IPS-20b (cell line): ENCODE data around the gene WDR74.

Source experiments
- H3K27ac ChIP-seq: one replicate; pipeline ENCODE4 v1.5.1; 2013; ENCODE audit warnings: low read length
- H3K27me3 ChIP-seq: 2 replicates; pipeline ENCODE4 v1.6.1; 2013; ENCODE audit warnings: mild to moderate bottlenecking, low read length, inconsistent platforms; ENCODE audit not compliant: insufficient read depth
- H3K36me3 ChIP-seq: 2 replicates; pipeline ENCODE4 v1.6.1; 2013; ENCODE audit warnings: low read depth, mild to moderate bottlenecking, inconsistent platforms, low read length, moderate library complexity; ENCODE audit not compliant: insufficient read depth
- H3K4me1 ChIP-seq: 2 replicates; pipeline ENCODE4 v1.6.1; 2013; ENCODE audit warnings: mild to moderate bottlenecking, control low read depth, inconsistent platforms, low read length, moderate library complexity; ENCODE audit not compliant: insufficient read depth
- H3K4me3 ChIP-seq: 2 replicates; pipeline ENCODE4 v1.5.1; 2013; ENCODE audit warnings: mild to moderate bottlenecking, low read length, inconsistent platforms
- H3K9ac ChIP-seq: 2 replicates; pipeline ENCODE4 v1.6.1; 2013; ENCODE audit warnings: low read depth, mild to moderate bottlenecking, inconsistent platforms, low read length, moderate library complexity
- H3K9me3 ChIP-seq: 2 replicates; pipeline ENCODE4 v1.6.1; 2013; ENCODE audit warnings: mild to moderate bottlenecking, low read depth, low read length, inconsistent platforms; ENCODE audit not compliant: insufficient read depth

The WDR74 gene

DNA sequence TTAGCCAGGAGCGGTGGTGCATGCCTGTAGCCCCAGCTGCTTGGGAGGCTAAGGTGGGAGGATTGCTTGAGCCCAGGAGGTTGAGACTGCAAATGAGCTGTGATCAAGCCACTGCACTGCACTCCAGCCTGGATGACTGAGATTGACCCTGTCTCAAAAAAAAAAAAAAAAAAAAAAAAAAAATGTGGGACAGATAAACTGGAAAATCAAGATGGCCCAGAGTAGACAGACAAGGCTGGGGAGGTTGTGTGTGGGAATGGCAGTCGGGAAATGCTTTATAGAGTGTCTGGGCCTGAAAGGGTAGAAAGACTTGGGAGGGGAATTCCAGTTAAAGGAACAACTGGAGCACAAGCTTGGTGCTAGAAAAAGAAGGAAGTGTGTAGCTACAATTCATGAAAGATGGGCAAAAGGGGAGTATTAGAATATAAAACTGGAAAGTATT, 18.2 kb upstream of the WDR74 start:
- peak overlapping the region; percentile 91 for H3K4me3 ChIP-seq
- peaks cover 16% of the 10 kb centered on the region; the same call in 1 of the 2 replicates for H3K4me1 ChIP-seq
- H3K36me3 ChIP-seq, result peaks cover 51% of the 10 kb centered on the region

DNA sequence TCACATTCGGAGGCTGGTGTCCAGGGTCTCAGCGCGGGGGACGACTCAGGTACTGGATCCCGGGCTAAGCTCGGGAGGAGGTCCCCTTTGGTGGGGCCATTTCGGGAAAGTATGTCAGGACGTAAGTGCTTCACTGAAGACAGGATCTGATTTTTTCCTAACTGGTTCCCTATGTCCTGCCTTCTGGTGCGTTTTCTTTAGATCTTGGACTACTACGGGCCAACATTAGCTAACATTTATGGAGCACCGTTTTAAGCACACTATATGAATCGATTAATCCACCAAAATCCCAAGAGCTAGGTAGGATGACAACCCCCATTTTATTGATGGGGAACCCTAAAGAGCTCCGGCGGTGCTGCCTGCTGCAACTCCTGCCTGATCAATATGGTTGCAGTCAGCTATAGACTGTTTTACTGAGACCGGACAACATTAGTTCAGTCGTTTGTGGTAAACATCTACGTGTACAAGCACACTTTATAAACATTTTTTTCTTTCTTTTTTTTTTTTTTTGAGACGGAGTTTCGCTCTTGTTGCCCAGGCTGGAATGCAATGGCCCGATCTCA, 17.0 kb upstream of the WDR74 start:
- peaks cover 8% of the 10 kb centered on the region; the same call in 1 of the 2 replicates for H3K9me3 ChIP-seq
- peaks cover 60% of the 10 kb centered on the region for H3K36me3 ChIP-seq
- peak overlapping the region; percentile 93 for H3K27ac ChIP-seq
- H3K4me1 ChIP-seq, result peaks cover 9% of the 10 kb centered on the region; the same call in 1 of the 2 replicates
- peak overlapping the region; percentile 100 for H3K9ac ChIP-seq
- H3K27me3 ChIP-seq, result no peaks in the 10 kb centered on the region
- peak overlapping the region; percentile 91 for H3K4me3 ChIP-seq

More for the DNA sequence above, 18.2 kb upstream of the WDR74 start:
- Histone ChIP-seq H3K9me3 (peaks cover 8% of the 10 kb centered on the region; the same call in 1 of the 2 replicates), H3K27ac (peak overlapping the region; percentile 36), H3K27me3 (no peaks in the 10 kb centered on the region), H3K9ac (peak overlapping the region; percentile 100)

DNA sequence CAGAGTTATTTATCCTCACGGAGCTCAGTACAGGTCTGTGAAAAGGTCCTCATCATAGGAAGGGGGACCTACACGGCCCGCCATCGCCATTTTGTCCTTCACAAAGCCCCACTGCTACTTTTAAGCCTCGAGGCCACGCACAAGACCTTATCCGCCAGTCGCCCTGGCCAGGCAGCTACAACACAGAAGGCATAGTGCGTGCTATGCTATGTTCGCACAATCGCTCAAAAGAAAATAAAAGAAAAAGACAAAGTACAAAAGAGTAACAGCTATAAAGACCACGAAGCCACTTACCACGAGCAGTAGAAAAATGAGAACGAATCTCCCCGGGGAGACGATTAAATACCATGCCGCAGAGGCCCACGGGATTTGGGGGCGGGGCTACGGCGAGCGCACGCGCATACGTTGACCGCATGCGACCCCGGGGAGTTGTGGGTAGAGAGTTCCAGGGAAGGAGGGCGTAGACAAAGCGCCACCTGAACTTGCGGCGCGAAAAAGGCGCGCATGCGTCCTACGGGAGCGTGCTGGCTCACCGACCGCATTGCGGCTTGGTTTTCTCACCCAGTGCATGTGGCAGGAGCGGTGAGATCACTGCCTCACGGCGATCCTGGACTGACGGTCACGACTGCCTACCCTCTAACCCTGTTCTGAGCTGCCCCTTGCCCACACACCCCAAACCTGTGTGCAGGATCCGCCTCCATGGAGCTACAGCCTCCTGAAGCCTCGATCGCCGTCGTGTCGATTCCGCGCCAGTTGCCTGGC, 16.4 kb upstream of the WDR74 start:
- Histone ChIP-seq H3K36me3 (peaks cover 54% of the 10 kb centered on the region), H3K9ac (peak overlapping the region; percentile 100), H3K27ac (peak overlapping the region; percentile 96), H3K27me3 (no peaks in the 10 kb centered on the region), H3K4me1 (peaks cover 3% of the 10 kb centered on the region; the same call in 1 of the 2 replicates), H3K9me3 (peaks cover 8% of the 10 kb centered on the region; the same call in 1 of the 2 replicates), H3K4me3 (peak overlapping the region; percentile 91)

DNA sequence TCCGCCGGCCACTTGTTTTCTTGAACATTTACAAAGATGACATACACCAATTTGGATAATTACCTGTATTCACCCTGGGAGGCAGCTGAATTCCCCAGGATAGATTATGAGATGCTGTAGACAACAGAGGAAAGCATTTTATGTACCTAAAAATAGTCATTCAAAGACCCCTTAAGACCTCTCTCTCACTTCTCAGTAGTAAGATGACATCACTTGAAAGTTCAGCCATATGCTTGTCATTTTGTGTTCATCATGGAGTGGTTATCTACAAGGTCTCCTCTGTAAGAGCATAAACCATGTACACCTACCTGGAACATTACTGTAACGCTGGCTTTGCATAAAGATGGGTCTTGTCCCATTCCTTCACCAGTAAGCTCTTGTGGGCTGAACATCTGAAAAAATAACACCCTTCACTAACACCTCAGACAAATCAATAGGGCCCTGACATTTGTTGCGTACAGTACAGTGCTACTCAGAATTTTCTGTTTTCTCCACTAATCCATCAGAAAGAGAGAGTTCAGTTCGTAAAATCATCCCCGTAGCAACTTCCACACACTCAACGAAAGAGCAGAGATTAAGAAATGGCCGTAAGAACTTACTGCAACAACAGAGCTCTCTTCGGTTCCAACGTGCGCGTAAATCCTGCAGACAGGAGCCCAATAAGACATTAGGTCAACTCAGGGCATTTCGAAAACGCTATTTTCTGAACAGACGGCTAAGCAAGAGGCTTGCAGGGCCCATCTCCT, 15.6 kb upstream of the WDR74 start:
- H3K4me1 ChIP-seq, result 0 out of 2 replicates have a peak, but pooled peaks cover 3% of the 10 kb centered on the region
- H3K36me3 ChIP-seq, result peaks cover 49% of the 10 kb centered on the region

DNA sequence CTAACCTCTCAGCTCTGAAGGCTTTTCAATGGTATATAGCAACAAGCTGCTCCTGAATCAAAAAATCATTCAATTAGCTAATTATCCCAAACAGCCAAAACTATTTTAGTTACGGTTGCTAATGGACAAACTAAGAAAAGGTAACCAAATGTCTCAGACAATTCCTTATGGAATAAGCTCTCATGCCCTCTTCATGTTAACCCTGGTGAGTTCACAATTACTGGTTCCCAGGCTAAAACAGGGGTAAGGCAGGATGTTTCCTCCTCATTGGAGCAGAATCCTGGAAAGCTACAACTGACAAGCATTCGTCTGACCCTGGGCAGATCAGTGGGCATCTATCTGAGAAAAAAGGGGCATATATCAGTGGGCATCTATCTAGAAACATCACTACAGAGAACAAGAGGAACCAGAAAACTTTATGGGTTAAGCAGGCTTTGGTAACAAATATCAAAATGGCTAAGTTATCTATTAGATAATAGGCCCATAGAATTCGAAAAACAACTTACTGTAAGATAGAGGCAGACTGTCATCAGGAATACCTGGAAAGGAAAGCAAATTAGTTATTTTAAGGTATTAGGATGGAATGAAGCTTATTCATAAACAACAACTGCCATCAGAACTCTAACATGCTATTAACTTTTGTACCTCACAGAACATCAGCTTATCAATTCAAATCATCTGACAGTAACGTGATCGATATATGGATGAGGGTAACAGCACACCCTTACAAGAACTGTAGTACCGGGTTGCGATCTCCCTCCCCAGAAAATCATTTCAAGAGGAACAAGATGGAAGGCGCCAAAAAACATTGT, 14.8 kb upstream of the WDR74 start:
- Histone ChIP-seq H3K9ac (peak overlapping the region; percentile 100), H3K4me3 (peak overlapping the region; percentile 91), H3K27me3 (no peaks in the 10 kb centered on the region), H3K36me3 (peaks cover 43% of the 10 kb centered on the region), H3K9me3 (peaks cover 8% of the 10 kb centered on the region; the same call in 1 of the 2 replicates), H3K4me1 (no peaks in the 10 kb centered on the region), H3K27ac (peak overlapping the region; percentile 96)

More for the DNA sequence above, 15.6 kb upstream of the WDR74 start:
- H3K9ac ChIP-seq, result peak overlapping the region; percentile 100
- H3K27ac ChIP-seq, result peak overlapping the region; percentile 96
- peaks cover 8% of the 10 kb centered on the region; the same call in 1 of the 2 replicates for H3K9me3 ChIP-seq
- H3K27me3 ChIP-seq, result no peaks in the 10 kb centered on the region
- H3K4me3 ChIP-seq, result peak overlapping the region; percentile 91

DNA sequence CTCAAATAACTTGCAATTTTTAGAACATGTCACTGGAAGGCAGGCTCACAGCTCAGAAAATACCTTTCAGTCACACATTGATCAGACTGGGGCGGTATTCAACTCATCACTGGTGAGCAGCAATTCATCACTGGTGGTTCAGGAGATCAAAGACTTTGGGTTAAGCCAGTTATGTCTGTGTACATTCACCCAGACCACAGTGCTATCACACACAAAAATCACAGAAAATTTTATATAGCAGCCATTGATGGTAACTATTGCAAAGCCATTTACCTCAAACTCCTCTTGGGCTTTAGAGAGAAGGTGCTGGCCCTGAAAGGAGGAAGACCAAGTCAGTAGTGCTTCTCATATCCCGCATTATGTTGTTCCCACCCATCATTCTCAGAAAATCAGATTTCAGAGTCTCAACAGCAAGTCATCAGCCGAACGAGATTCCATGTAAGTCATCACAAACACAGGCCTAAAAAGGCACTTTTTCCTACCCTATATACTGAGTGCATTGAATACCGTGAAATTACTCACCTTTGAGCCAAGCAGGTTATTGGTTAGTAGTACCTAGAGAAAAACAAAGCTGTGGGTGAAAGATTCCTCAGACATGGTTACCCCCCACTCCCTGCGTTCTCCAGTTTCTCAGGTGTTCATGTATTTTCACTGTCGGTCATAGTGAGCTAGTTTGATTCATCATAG, 14.0 kb upstream of the WDR74 start:
- Histone ChIP-seq H3K4me3 (peak overlapping the region; percentile 91), H3K36me3 (peaks cover 42% of the 10 kb centered on the region), H3K27me3 (no peaks in the 10 kb centered on the region), H3K4me1 (no peaks in the 10 kb centered on the region), H3K9me3 (peaks cover 8% of the 10 kb centered on the region; the same call in 1 of the 2 replicates), H3K27ac (no peak overlapping the region), H3K9ac (peak overlapping the region; percentile 100)

DNA sequence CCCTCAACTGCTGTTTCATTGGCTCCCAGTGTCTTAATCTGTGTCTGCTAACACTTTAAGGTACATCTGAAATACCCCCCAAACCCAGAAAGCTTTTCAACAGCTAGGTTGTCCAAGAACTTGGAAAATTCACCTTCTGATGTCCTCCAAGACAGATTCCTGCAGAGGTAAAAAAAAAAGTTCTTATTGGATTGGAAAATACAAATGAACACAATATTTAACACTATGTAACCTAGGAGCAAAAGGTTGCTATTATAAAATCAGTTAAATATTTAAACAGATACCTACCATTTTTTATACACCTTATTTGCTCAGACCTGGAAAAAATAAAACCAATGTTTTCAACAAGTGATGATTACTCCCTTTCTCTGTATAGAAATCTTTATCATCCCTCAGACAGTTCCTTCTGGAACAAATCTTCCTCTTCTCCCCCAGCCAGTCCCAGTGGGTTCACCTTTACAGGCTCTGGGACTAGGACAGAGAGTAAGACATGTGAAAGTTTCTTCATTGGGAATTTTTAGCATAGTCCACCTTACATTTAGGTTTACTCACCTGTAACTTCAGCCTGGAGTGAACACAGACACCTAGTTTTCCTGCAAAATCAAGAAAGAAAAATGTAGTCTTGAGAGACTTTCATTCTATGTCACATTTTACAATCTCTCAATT, 13.3 kb upstream of the WDR74 start:
- Histone ChIP-seq H3K27ac (no peak overlapping the region), H3K27me3 (no peaks in the 10 kb centered on the region), H3K9ac (peak overlapping the region; percentile 100), H3K9me3 (peaks cover 8% of the 10 kb centered on the region; the same call in 1 of the 2 replicates), H3K36me3 (peaks cover 42% of the 10 kb centered on the region), H3K4me1 (no peaks in the 10 kb centered on the region), H3K4me3 (peak overlapping the region; percentile 91)

DNA sequence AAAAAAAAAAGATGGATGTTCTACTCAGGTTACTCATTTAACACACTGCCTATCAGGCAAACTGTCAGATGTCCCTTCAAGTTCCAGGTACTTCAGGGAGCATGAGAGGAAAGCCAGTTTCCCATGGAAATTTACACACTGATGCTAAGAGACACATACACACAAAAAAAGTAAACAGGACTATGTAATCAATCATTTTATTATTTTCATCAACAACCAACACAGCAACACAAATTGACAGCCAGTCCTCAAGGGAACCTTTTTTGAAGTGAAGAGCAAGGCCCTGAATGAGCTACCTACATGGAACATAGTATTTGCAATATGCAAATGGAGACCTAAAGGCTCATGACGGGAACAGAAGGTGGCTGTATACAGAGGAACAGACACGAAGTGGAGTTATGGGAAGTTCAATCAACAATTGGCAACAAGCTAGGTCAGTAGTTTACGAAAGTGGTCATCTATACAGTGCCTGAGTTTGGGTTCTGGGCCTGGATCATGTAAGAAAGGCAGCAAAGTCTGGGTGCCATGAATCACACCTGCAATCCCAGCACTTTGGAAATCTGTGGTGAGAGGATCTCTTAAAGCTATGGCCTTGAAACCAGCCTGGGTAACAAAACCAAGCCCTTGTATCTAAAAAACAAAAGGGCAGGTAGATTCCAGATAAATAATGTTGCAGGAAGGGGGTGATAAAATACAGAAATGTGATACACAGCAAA, 12.6 kb upstream of the WDR74 start:
- H3K36me3 ChIP-seq, result peaks cover 42% of the 10 kb centered on the region
- H3K27me3 ChIP-seq, result no peaks in the 10 kb centered on the region
- H3K4me1 ChIP-seq, result no peaks in the 10 kb centered on the region
- peak overlapping the region; percentile 100; the same call in 1 of the 2 replicates for H3K9ac ChIP-seq
- H3K27ac ChIP-seq, result no peak overlapping the region
- H3K9me3 ChIP-seq, result peaks cover 8% of the 10 kb centered on the region; the same call in 1 of the 2 replicates
- peak overlapping the region; percentile 91 for H3K4me3 ChIP-seq

DNA sequence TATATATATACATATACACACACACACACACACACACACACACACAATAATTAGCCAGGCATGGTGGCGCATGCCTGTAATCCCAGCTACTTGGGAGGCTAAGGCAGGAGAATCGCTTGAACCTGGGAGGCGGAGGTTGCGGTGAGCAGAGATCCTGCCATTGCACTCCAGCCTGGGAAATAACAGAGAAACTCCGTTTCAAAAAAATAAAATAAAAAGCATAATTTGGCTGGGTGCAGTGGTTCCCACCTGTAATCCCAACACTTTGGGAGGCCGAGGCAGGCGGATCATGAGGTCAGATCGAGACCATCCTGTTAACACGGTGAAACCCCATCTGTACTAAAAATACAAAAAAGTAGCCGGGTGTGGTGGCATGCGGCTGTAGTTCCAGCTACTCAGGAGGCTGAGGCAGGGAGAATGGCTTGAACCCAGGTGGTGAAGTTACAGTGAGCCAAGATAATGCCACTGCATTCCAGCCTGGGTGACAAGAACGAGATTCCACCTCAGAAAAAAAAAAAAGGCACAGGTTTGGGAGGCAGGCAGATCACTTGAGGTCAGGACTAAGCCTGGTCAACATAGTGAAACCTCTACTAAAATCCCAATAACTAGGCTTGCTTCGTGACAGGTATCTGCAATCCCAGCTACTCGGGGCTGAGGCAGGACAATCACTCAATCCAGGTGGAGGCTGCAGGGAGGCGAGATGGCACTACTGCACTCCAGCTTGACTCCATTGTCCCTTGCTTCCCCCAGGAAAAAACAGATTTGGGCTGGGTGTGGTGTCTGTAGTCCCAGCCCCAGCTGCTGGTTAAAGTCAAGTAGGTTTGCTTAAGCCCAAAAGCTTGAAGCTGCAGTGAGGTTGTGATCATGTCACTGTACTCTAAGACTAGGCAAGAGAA, 11.8 kb upstream of the WDR74 start:
- no peak overlapping the region for H3K9ac ChIP-seq
- peak overlapping the region; percentile 91; the same call in 1 of the 2 replicates for H3K4me3 ChIP-seq
- H3K36me3 ChIP-seq, result peaks cover 42% of the 10 kb centered on the region

More for the DNA sequence above, 11.8 kb upstream of the WDR74 start:
- H3K4me1 ChIP-seq, result no peaks in the 10 kb centered on the region
- no peak overlapping the region for H3K27ac ChIP-seq
- H3K9me3 ChIP-seq, result peaks cover 8% of the 10 kb centered on the region; the same call in 1 of the 2 replicates
- H3K27me3 ChIP-seq, result no peaks in the 10 kb centered on the region
